HG02943 (cell line): Measurements from ENCODE around the gene ATP6V0A1.
"Not testable (repeated sequence)": the region's sequence is repeated elsewhere in the genome, so short reads cannot be mapped to it uniquely, and the experiment has no call there.

Experiments
- ATAC-seq: cut with Tn5 transposase; IDR thresholded peaks from one replicate; pipeline ENCODE4 v1.9.1; 2021; ENCODE audit warnings: mild to moderate bottlenecking, low read depth, moderate library complexity; ENCODE audit not compliant: unreplicated experiment

The ATP6V0A1 gene

GRCh38 chr17:42475121-42475520 is 16.4 kb downstream of the ATP6V0A1 start:
- ATAC-seq = no peak

- ATAC-seq = no peak
These were observed 17.2 kb downstream of the ATP6V0A1 start for GRCh38 chr17:42475835-42476234.

GRCh38 chr17:42476411-42476810 is 17.7 kb downstream of the ATP6V0A1 start:
- no peak for ATAC-seq

- no peak for ATAC-seq
These were observed 18.5 kb downstream of the ATP6V0A1 start for GRCh38 chr17:42477173-42477572.

GRCh38 chr17:42477824-42478223 is 19.1 kb downstream of the ATP6V0A1 start:
- ATAC-seq = not testable (repeated sequence)

GRCh38 chr17:42484304-42484703 is 25.6 kb downstream of the ATP6V0A1 start:
- ATAC-seq = no peak

GRCh38 chr17:42485680-42486079 is 27.0 kb downstream of the ATP6V0A1 start:
- no peak for ATAC-seq

- ATAC-seq = no peak
These were observed 29.4 kb downstream of the ATP6V0A1 start for GRCh38 chr17:42488032-42488431.

GRCh38 chr17:42493319-42493718 is 34.6 kb downstream of the ATP6V0A1 start:
- ATAC-seq = no peak

- ATAC-seq = no peak
These were observed 36.0 kb downstream of the ATP6V0A1 start for GRCh38 chr17:42494673-42495072.

- ATAC-seq = no peak
These were observed 40.1 kb downstream of the ATP6V0A1 start for GRCh38 chr17:42498828-42499227.

GRCh38 chr17:42502091-42502490 is 43.4 kb downstream of the ATP6V0A1 start:
- no peak for ATAC-seq

GRCh38 chr17:42502926-42503325 is 44.2 kb downstream of the ATP6V0A1 start:
- no peak for ATAC-seq

- no peak for ATAC-seq
These were observed 49.0 kb downstream of the ATP6V0A1 start for GRCh38 chr17:42507671-42508070.

- ATAC-seq = no peak
These were observed 49.9 kb downstream of the ATP6V0A1 start for GRCh38 chr17:42508426-42509165.

- ATAC-seq = no peak
These were observed 50.7 kb downstream of the ATP6V0A1 start for GRCh38 chr17:42509409-42509808.

- ATAC-seq = no peak
These were observed 51.2 kb downstream of the ATP6V0A1 start for GRCh38 chr17:42509841-42510240.

- ATAC-seq = no peak
These were observed 53.6 kb downstream of the ATP6V0A1 start for GRCh38 chr17:42512246-42512645.

- ATAC-seq = no peak
These were observed 54.1 kb downstream of the ATP6V0A1 start for GRCh38 chr17:42512733-42513251.

GRCh38 chr17:42513686-42514085 is 55.0 kb downstream of the ATP6V0A1 start:
- ATAC-seq = no peak

GRCh38 chr17:42514279-42514678 is 55.6 kb downstream of the ATP6V0A1 start:
- ATAC-seq = no peak

GRCh38 chr17:42514867-42515266 is 56.2 kb downstream of the ATP6V0A1 start:
- no peak for ATAC-seq
